Superior temporal gyrus (tissue), 1 donor: ENCODE measurements around the gene NCF2.
A peak's percentile ranks its signal among the peaks of the same experiment; 100 is the strongest.
"Not testable (repeated sequence)": the region's sequence is repeated elsewhere in the genome, so short reads cannot be mapped to it uniquely, and the experiment has no call there.

Experiments
- DNase-seq: peaks from one replicate; pipeline ENCODE4 v3.0.0-alpha.2; 2016; ENCODE audit errors: extremely low spot score

Gene NCF2

GRCh38 chr1:183590244-183591191, at the start of gene NCF2:
TSS of gene NCF2 (minus strand) at chr1:183590459. CDS start at chr1:183590329, 130 bp downstream.
- no peak for DNase-seq

- no peak for DNase-seq
Observed at GRCh38 chr1:183638649-183639387, 48.6 kb upstream of the NCF2 start.

- no peak for DNase-seq
Observed at GRCh38 chr1:183636783-183637182, 46.5 kb upstream of the NCF2 start.

GRCh38 chr1:183636334-183636682, 46.0 kb upstream of the NCF2 start:
- DNase-seq, result no peak

GRCh38 chr1:183635606-183636333, 45.5 kb upstream of the NCF2 start, which contains the start of gene ARPC5:
TSS of gene ARPC5 (minus strand) at chr1:183635783. CDS start at chr1:183635659, 124 bp downstream.
- peak; percentile 97 for DNase-seq

- DNase-seq, result no peak
Observed at GRCh38 chr1:183635099-183635605, 44.9 kb upstream of the NCF2 start.

- DNase-seq, result no peak
Observed at GRCh38 chr1:183634429-183635065, 44.3 kb upstream of the NCF2 start.

GRCh38 chr1:183633676-183634343, 43.6 kb upstream of the NCF2 start:
- DNase-seq, result peak; percentile 75

GRCh38 chr1:183632964-183633363, 42.7 kb upstream of the NCF2 start:
- DNase-seq, result no peak

GRCh38 chr1:183632114-183632513, 41.9 kb upstream of the NCF2 start:
- DNase-seq, result no peak

GRCh38 chr1:183630748-183631147, 40.5 kb upstream of the NCF2 start:
- DNase-seq, result peak; percentile 71

- no peak for DNase-seq
Observed at GRCh38 chr1:183628537-183628936, 38.3 kb upstream of the NCF2 start.

GRCh38 chr1:183626236-183626635, 36.0 kb upstream of the NCF2 start:
- DNase-seq, result not testable (repeated sequence)

GRCh38 chr1:183622884-183623785, 32.9 kb upstream of the NCF2 start:
- DNase-seq, result peak; percentile 85

- DNase-seq, result no peak
Observed at GRCh38 chr1:183622013-183622412, 31.8 kb upstream of the NCF2 start.

- DNase-seq, result no peak
Observed at GRCh38 chr1:183620311-183620710, 30.1 kb upstream of the NCF2 start.

GRCh38 chr1:183619781-183620180, 29.5 kb upstream of the NCF2 start:
- no peak for DNase-seq

- DNase-seq, result not testable (repeated sequence)
Observed at GRCh38 chr1:183618202-183618601, 27.9 kb upstream of the NCF2 start.

- DNase-seq, result not testable (repeated sequence)
Observed at GRCh38 chr1:183612975-183613374, 22.7 kb upstream of the NCF2 start.

- DNase-seq, result no peak
Observed at GRCh38 chr1:183612407-183612806, 22.1 kb upstream of the NCF2 start.
